Activated naive CD8-positive, alpha-beta T cell treated with anti-CD3 and anti-CD28 coated beads, Interleukin-2, amount 10 ng/mL, durations not matched to agents 7 days and 5 days (primary cell): ENCODE measurements around the gene SPAG8. TPM values are rescaled to one million over a fixed set of nuclear protein-coding genes. Genes with fewer than 3 reads are reported as not detected.
A peak's percentile ranks its signal among the peaks of the same experiment; 100 is the strongest.

ENCODE experiments used
- ATAC-seq: fragments of 150-1000 bp; cut with Tn5 transposase; one replicate; pipeline ENCODE4 v1.10.0; 2021; ENCODE audit warnings: low read depth, moderate library complexity
- POLR2A ChIA-PET: fragments of 350-600 bp; sonication (Branson Sonifier 250); formaldehyde crosslinking; loops from one replicate; lab custom pipeline; 2021; ENCODE audit warnings: antibody characterized with exemption; lab: Charles Lee
- DNase-seq: peaks from one replicate; pipeline ENCODE4 v3.0.0; 2021
- H3K27ac Mint-ChIP-seq: one replicate; pipeline ENCODE4 v1.8.0; 2022; ENCODE audit warnings: mild to moderate bottlenecking, mixed read lengths
- H3K27me3 Mint-ChIP-seq: one replicate; pipeline ENCODE4 v1.8.0; 2022; ENCODE audit warnings: mild to moderate bottlenecking, moderate library complexity, mixed read lengths
- H3K36me3 Mint-ChIP-seq: one replicate; pipeline ENCODE4 v1.8.0; 2021; ENCODE audit warnings: mild to moderate bottlenecking, mixed read lengths
- H3K4me1 Mint-ChIP-seq: one replicate; pipeline ENCODE4 v1.8.0; 2021; ENCODE audit warnings: mixed read lengths
- H3K4me3 Mint-ChIP-seq: one replicate; pipeline ENCODE4 v1.8.0; 2022; ENCODE audit warnings: mild to moderate bottlenecking, moderate library complexity, mixed read lengths
- H3K9me3 Mint-ChIP-seq: one replicate; pipeline ENCODE4 v1.8.0; 2021; ENCODE audit warnings: mixed read lengths
- total RNA-seq, 2 experiments: library from RNA; stranded (reverse); gene quantifications; one replicate each; pipeline ENCODE4 v1.2.3, GENCODE V29; 2021

Gene SPAG8
- total RNA-seq, result 1 to 10 TPM; 3.4 to 4.6 TPM

GRCh38 chr9:35812025-35812602 is at the start of gene SPAG8:
Gene SPAG8, minus strand, starts transcription at chr9:35812262. Its CDS starts 115 bp downstream, at chr9:35812147.
- POLR2A ChIA-PET, result interaction anchor here (0.6 to 2.3 kb wide), 14 partner anchors 10 to 209 kb away, joined by 3 to 11 read pairs (median 4); partner anchors contain the start of genes ARHGEF39, CREB3, FAM221B and GBA2
- Mint-ChIP-seq H3K36me3 (peaks cover 14% of the 10 kb centered on the region), H3K27me3 (peaks cover 1% of the 10 kb centered on the region), H3K27ac (peak within 1 kb of the TSS; percentile 89), H3K4me3 (peak within 1 kb of the TSS; percentile 76), H3K9me3 (no peaks in the 10 kb centered on the region), H3K4me1 (peaks cover 32% of the 10 kb centered on the region)
- ATAC-seq (peak; percentile 71), DNase-seq (peak; percentile 97)

GRCh38 chr9:35861161-35861897 is 49.3 kb upstream of the SPAG8 start:
- Mint-ChIP-seq H3K27ac (no peak overlapping the region), H3K4me1 (no peaks in the 10 kb centered on the region), H3K36me3 (no peaks in the 10 kb centered on the region), H3K4me3 (no peak overlapping the region), H3K27me3 (peaks cover 18% of the 10 kb centered on the region), H3K9me3 (no peaks in the 10 kb centered on the region)
- POLR2A ChIA-PET, result no interaction called here
- ATAC-seq (no peak), DNase-seq (no peak)

GRCh38 chr9:35859990-35860339 is 47.9 kb upstream of the SPAG8 start:
- no peak for ATAC-seq
- DNase-seq, result no peak
- POLR2A ChIA-PET, result no interaction called here
- H3K9me3 Mint-ChIP-seq, result no peaks in the 10 kb centered on the region
- H3K4me3 Mint-ChIP-seq, result no peak overlapping the region
- no peaks in the 10 kb centered on the region for H3K4me1 Mint-ChIP-seq
- no peaks in the 10 kb centered on the region for H3K36me3 Mint-ChIP-seq
- H3K27me3 Mint-ChIP-seq, result peaks cover 14% of the 10 kb centered on the region
- H3K27ac Mint-ChIP-seq, result no peak overlapping the region

GRCh38 chr9:35859310-35859989 is 47.4 kb upstream of the SPAG8 start:
- Mint-ChIP-seq H3K4me3 (no peak overlapping the region), H3K27me3 (peaks cover 14% of the 10 kb centered on the region), H3K4me1 (no peaks in the 10 kb centered on the region), H3K36me3 (no peaks in the 10 kb centered on the region), H3K9me3 (no peaks in the 10 kb centered on the region), H3K27ac (no peak overlapping the region)
- POLR2A ChIA-PET, result no interaction called here
- ATAC-seq (no peak), DNase-seq (no peak)

GRCh38 chr9:35858458-35858857 is 46.4 kb upstream of the SPAG8 start:
- no peak for ATAC-seq
- H3K4me1 Mint-ChIP-seq, result no peaks in the 10 kb centered on the region
- no peak for DNase-seq
- peaks cover 14% of the 10 kb centered on the region for H3K27me3 Mint-ChIP-seq
- no peaks in the 10 kb centered on the region for H3K36me3 Mint-ChIP-seq
- no peak overlapping the region for H3K4me3 Mint-ChIP-seq
- H3K9me3 Mint-ChIP-seq, result no peaks in the 10 kb centered on the region
- H3K27ac Mint-ChIP-seq, result no peak overlapping the region
- POLR2A ChIA-PET, result interaction anchor here (0.6 to 0.7 kb wide), 2 partner anchors 52 to 97 kb away, joined by 3 read pairs; no protein-coding TSS in a partner anchor

- Mint-ChIP-seq H3K27ac (no peak overlapping the region), H3K9me3 (no peaks in the 10 kb centered on the region), H3K4me1 (no peaks in the 10 kb centered on the region), H3K27me3 (peaks cover 9% of the 10 kb centered on the region), H3K4me3 (no peak overlapping the region), H3K36me3 (no peaks in the 10 kb centered on the region)
- no peak for DNase-seq
- POLR2A ChIA-PET, result no interaction called here
- ATAC-seq, result no peak
Observed at GRCh38 chr9:35856882-35857281, 44.8 kb upstream of the SPAG8 start.

GRCh38 chr9:35856206-35856605 is 44.1 kb upstream of the SPAG8 start:
- H3K4me3 Mint-ChIP-seq, result no peak overlapping the region
- POLR2A ChIA-PET, result no interaction called here
- DNase-seq (no peak), ATAC-seq (no peak)
- H3K4me1 Mint-ChIP-seq, result no peaks in the 10 kb centered on the region
- no peak overlapping the region for H3K27ac Mint-ChIP-seq
- H3K27me3 Mint-ChIP-seq, result peaks cover 3% of the 10 kb centered on the region
- H3K36me3 Mint-ChIP-seq, result no peaks in the 10 kb centered on the region
- no peaks in the 10 kb centered on the region for H3K9me3 Mint-ChIP-seq

- Mint-ChIP-seq H3K27ac (no peak overlapping the region), H3K4me3 (no peak overlapping the region), H3K9me3 (no peaks in the 10 kb centered on the region), H3K4me1 (no peaks in the 10 kb centered on the region), H3K36me3 (no peaks in the 10 kb centered on the region), H3K27me3 (peaks cover 3% of the 10 kb centered on the region)
- ATAC-seq (no peak), DNase-seq (no peak)
- POLR2A ChIA-PET, result no interaction called here
Observed at GRCh38 chr9:35854091-35854762, 42.2 kb upstream of the SPAG8 start.

- peaks cover 3% of the 10 kb centered on the region for H3K27me3 Mint-ChIP-seq
- H3K4me1 Mint-ChIP-seq, result peaks cover 3% of the 10 kb centered on the region
- POLR2A ChIA-PET, result no interaction called here
- DNase-seq (no peak), ATAC-seq (no peak)
- H3K27ac Mint-ChIP-seq, result no peak overlapping the region
- no peaks in the 10 kb centered on the region for H3K9me3 Mint-ChIP-seq
- H3K4me3 Mint-ChIP-seq, result no peak overlapping the region
- no peaks in the 10 kb centered on the region for H3K36me3 Mint-ChIP-seq
Observed at GRCh38 chr9:35852876-35853865, 41.1 kb upstream of the SPAG8 start.

- no peak overlapping the region for H3K27ac Mint-ChIP-seq
- peaks cover 3% of the 10 kb centered on the region for H3K27me3 Mint-ChIP-seq
- ATAC-seq, result no peak
- H3K9me3 Mint-ChIP-seq, result no peaks in the 10 kb centered on the region
- H3K4me3 Mint-ChIP-seq, result no peak overlapping the region
- POLR2A ChIA-PET, result no interaction called here
- no peaks in the 10 kb centered on the region for H3K36me3 Mint-ChIP-seq
- H3K4me1 Mint-ChIP-seq, result peaks cover 5% of the 10 kb centered on the region
- no peak for DNase-seq
Observed at GRCh38 chr9:35852267-35852815, 40.3 kb upstream of the SPAG8 start.

- H3K4me1 Mint-ChIP-seq, result peaks cover 25% of the 10 kb centered on the region
- DNase-seq (no peak), ATAC-seq (peak; percentile 49)
- H3K27me3 Mint-ChIP-seq, result peaks cover 3% of the 10 kb centered on the region
- H3K4me3 Mint-ChIP-seq, result peak overlapping the region; percentile 1
- peaks cover 2% of the 10 kb centered on the region for H3K36me3 Mint-ChIP-seq
- H3K9me3 Mint-ChIP-seq, result no peaks in the 10 kb centered on the region
- POLR2A ChIA-PET, result no interaction called here
- H3K27ac Mint-ChIP-seq, result peak overlapping the region; percentile 35
Observed at GRCh38 chr9:35847792-35848572, 35.9 kb upstream of the SPAG8 start.
